Skeletal muscle tissue (tissue), 4 donors: ENCODE measurements around the gene ROR2. TPM values are rescaled to one million over a fixed set of nuclear protein-coding genes. Genes with fewer than 3 reads are reported as not detected.

ENCODE experiments used
- H3K27ac ChIP-seq: one replicate; pipeline ENCODE4 v1.7.0; 2013; ENCODE audit warnings: mild to moderate bottlenecking, low read depth, low read length, inconsistent platforms
- H3K27me3 ChIP-seq, 3 donors: one replicate each; pipeline ENCODE4 v1.7.0; 2013; ENCODE audit warnings: low read length in 3 of 3; ENCODE audit not compliant: control insufficient read depth in 3 of 3, insufficient read depth in 3 of 3
- H3K36me3 ChIP-seq, 3 donors: one replicate each; pipeline ENCODE4 v1.7.0; 2013; ENCODE audit warnings: low read length in 3 of 3; ENCODE audit not compliant: control insufficient read depth in 3 of 3, insufficient read depth in 3 of 3
- H3K4me1 ChIP-seq, 3 donors: one replicate each; pipeline ENCODE4 v1.7.0; 2013; ENCODE audit warnings: low read length in 3 of 3, mild to moderate bottlenecking in 3 of 3; ENCODE audit not compliant: control insufficient read depth in 3 of 3, insufficient read depth in 3 of 3
- H3K4me3 ChIP-seq, 3 donors: one replicate each; pipeline ENCODE4 v1.7.0; 2013; ENCODE audit warnings: low read length in 3 of 3
- H3K9ac ChIP-seq, 3 donors: one replicate each; pipeline ENCODE4 v1.7.0; 2013; ENCODE audit warnings: low read length in 3 of 3, mild to moderate bottlenecking in 3 of 3, moderate library complexity in 2 of 3, low read depth in 1 of 3
- H3K9me3 ChIP-seq, 3 donors: one replicate each; pipeline ENCODE4 v1.7.0; 2013; ENCODE audit warnings: low read length in 3 of 3; ENCODE audit not compliant: control insufficient read depth in 3 of 3
- total RNA-seq: library from RNA; depleted of rRNA; stranded (reverse); fragments of >200 nt; gene quantifications from one replicate; pipeline ENCODE4 v1.2.3, GENCODE V29; 2014
- donor health status: Osteomylitis.

Gene ROR2
- total RNA-seq, 1 donor from 2014 or later: 4.2 TPM

GRCh38 chr9:91677331-91677730 is 272.7 kb downstream of the ROR2 start:
- Histone ChIP-seq H3K4me3 (no peak overlapping the region), H3K4me1 (no peaks in the 10 kb centered on the region)

GRCh38 chr9:91676046-91676445 is 274.0 kb downstream of the ROR2 start:
- Histone ChIP-seq H3K9me3 (no peaks in the 10 kb centered on the region), H3K27ac (no peak overlapping the region), H3K9ac (no peak overlapping the region), H3K4me1 (no peaks in the 10 kb centered on the region), H3K36me3 (no peaks in the 10 kb centered on the region), H3K4me3 (no peak overlapping the region), H3K27me3 (no peaks in the 10 kb centered on the region)

More at GRCh38 chr9:91677331-91677730, 272.7 kb downstream of the ROR2 start:
- no peaks in the 10 kb centered on the region for H3K9me3 ChIP-seq
- no peaks in the 10 kb centered on the region for H3K36me3 ChIP-seq
- no peak overlapping the region for H3K27ac ChIP-seq
- no peak overlapping the region for H3K9ac ChIP-seq
- H3K27me3 ChIP-seq: no peaks in the 10 kb centered on the region

- H3K36me3 ChIP-seq: no peaks in the 10 kb centered on the region
- no peaks in the 10 kb centered on the region for H3K4me1 ChIP-seq
- H3K27ac ChIP-seq: no peak overlapping the region
- no peaks in the 10 kb centered on the region for H3K9me3 ChIP-seq
- H3K9ac ChIP-seq: no peak overlapping the region
- H3K4me3 ChIP-seq: no peak overlapping the region
- peaks cover 0 to 4% (median 0%) of the 10 kb centered on the region in 3 donors for H3K27me3 ChIP-seq
Observed at GRCh38 chr9:91664663-91665062, 285.4 kb downstream of the ROR2 start.

GRCh38 chr9:91663858-91664257 is 286.2 kb downstream of the ROR2 start:
- H3K27ac ChIP-seq: no peak overlapping the region
- H3K4me3 ChIP-seq: no peak overlapping the region
- H3K27me3 ChIP-seq: peaks cover 0 to 4% (median 0%) of the 10 kb centered on the region in 3 donors
- no peaks in the 10 kb centered on the region for H3K9me3 ChIP-seq
- H3K4me1 ChIP-seq: no peaks in the 10 kb centered on the region
- no peaks in the 10 kb centered on the region for H3K36me3 ChIP-seq
- no peak overlapping the region for H3K9ac ChIP-seq

GRCh38 chr9:91661451-91661850 is 288.6 kb downstream of the ROR2 start:
- Histone ChIP-seq H3K4me1 (no peaks in the 10 kb centered on the region), H3K9me3 (no peaks in the 10 kb centered on the region), H3K9ac (no peak overlapping the region), H3K27me3 (peaks cover 0 to 4% (median 4%) of the 10 kb centered on the region in 3 donors), H3K4me3 (no peak overlapping the region), H3K27ac (no peak overlapping the region), H3K36me3 (no peaks in the 10 kb centered on the region)

- Histone ChIP-seq H3K4me1 (no peaks in the 10 kb centered on the region), H3K27ac (no peak overlapping the region), H3K9me3 (no peaks in the 10 kb centered on the region), H3K9ac (no peak overlapping the region), H3K36me3 (no peaks in the 10 kb centered on the region), H3K27me3 (peaks cover 0 to 4% (median 4%) of the 10 kb centered on the region in 3 donors), H3K4me3 (no peak overlapping the region)
Observed at GRCh38 chr9:91660521-91660920, 289.5 kb downstream of the ROR2 start.

- no peaks in the 10 kb centered on the region for H3K9me3 ChIP-seq
- H3K27ac ChIP-seq: no peak overlapping the region
- no peak overlapping the region for H3K4me3 ChIP-seq
- peaks cover 0 to 4% (median 4%) of the 10 kb centered on the region in 3 donors for H3K27me3 ChIP-seq
- H3K9ac ChIP-seq: no peak overlapping the region
- H3K4me1 ChIP-seq: no peaks in the 10 kb centered on the region
- no peaks in the 10 kb centered on the region for H3K36me3 ChIP-seq
Observed at GRCh38 chr9:91659529-91660495, 290.2 kb downstream of the ROR2 start.

- Histone ChIP-seq H3K27ac (no peak overlapping the region), H3K36me3 (no peaks in the 10 kb centered on the region)
Observed at GRCh38 chr9:91658513-91659105, 291.4 kb downstream of the ROR2 start.

GRCh38 chr9:91657501-91657900 is 292.5 kb downstream of the ROR2 start:
- H3K4me1 ChIP-seq: no peaks in the 10 kb centered on the region
- H3K4me3 ChIP-seq: no peak overlapping the region
- H3K9me3 ChIP-seq: no peaks in the 10 kb centered on the region
- no peak overlapping the region for H3K27ac ChIP-seq
- no peak overlapping the region for H3K9ac ChIP-seq
- H3K27me3 ChIP-seq: peaks cover 0 to 4% (median 0%) of the 10 kb centered on the region in 3 donors
- no peaks in the 10 kb centered on the region for H3K36me3 ChIP-seq

More at GRCh38 chr9:91658513-91659105, 291.4 kb downstream of the ROR2 start:
- H3K4me3 ChIP-seq: no peak overlapping the region
- no peaks in the 10 kb centered on the region for H3K9me3 ChIP-seq
- H3K4me1 ChIP-seq: no peaks in the 10 kb centered on the region
- H3K9ac ChIP-seq: no peak overlapping the region
- H3K27me3 ChIP-seq: peaks cover 0 to 4% (median 4%) of the 10 kb centered on the region in 3 donors

- H3K36me3 ChIP-seq: no peaks in the 10 kb centered on the region
- H3K9ac ChIP-seq: no peak overlapping the region
- no peak overlapping the region for H3K4me3 ChIP-seq
- no peak overlapping the region for H3K27ac ChIP-seq
- peaks cover 0 to 4% (median 0%) of the 10 kb centered on the region in 3 donors for H3K27me3 ChIP-seq
- H3K4me1 ChIP-seq: no peaks in the 10 kb centered on the region
- H3K9me3 ChIP-seq: no peaks in the 10 kb centered on the region
Observed at GRCh38 chr9:91655658-91656057, 294.4 kb downstream of the ROR2 start.
